Neutrophil (primary cell): ENCODE results near the gene WDR26.

Experiments
- H3K27ac ChIP-seq: fragments of 200-600 bp; sonication (generic); 2 replicates; pipeline ENCODE4 v1.5.1; 2016; ENCODE audit warnings: mild to moderate bottlenecking, moderate library complexity
- H3K27me3 ChIP-seq: fragments of 200-600 bp; sonication (generic); 2 replicates; pipeline ENCODE4 v1.6.0; 2016; ENCODE audit warnings: mild to moderate bottlenecking
- H3K36me3 ChIP-seq: fragments of 200-600 bp; sonication (generic); 2 replicates; pipeline ENCODE4 v1.5.1; 2017
- H3K4me1 ChIP-seq, 2 experiments: fragments of 200-600 bp in 1 of 2; sonication (generic) in 1 of 2; 1 replicate in 1 of 2; 2 replicates in 1 of 2; pipeline versions ENCODE4 v1.5.1 to v1.6.1; 2013 to 2016; ENCODE audit warnings: low read depth in 1 of 2, low read length in 1 of 2, mild to moderate bottlenecking in 1 of 2, moderate library complexity in 1 of 2; ENCODE audit not compliant: control insufficient read depth in 1 of 2, insufficient read depth in 1 of 2
- H3K4me3 ChIP-seq, 2 experiments: fragments of 200-600 bp in 1 of 2; sonication (generic) in 1 of 2; 1 replicate in 1 of 2; 2 replicates in 1 of 2; pipeline ENCODE4 v1.5.1; 2013 to 2016; ENCODE audit warnings: low read depth in 1 of 2, low read length in 1 of 2, mild to moderate bottlenecking in 1 of 2, moderate library complexity in 1 of 2
- H3K9me3 ChIP-seq: fragments of 200-600 bp; sonication (generic); 2 replicates; pipeline ENCODE4 v1.5.1; 2016
- CTCF ChIP-seq: fragments of 200-600 bp; sonication (generic); IDR thresholded peaks from 2 replicates; pipeline ENCODE4 v1.5.1; 2016; ENCODE audit warnings: antibody characterized with exemption

The WDR26 gene

GRCh38 chr1:224466154-224466553, 31.6 kb upstream of the WDR26 start:
- Histone ChIP-seq H3K4me3 (no peak overlapping the region), H3K27ac (no peak overlapping the region), H3K27me3 (no peaks in the 10 kb centered on the region), H3K4me1 (no peaks in the 10 kb centered on the region), H3K36me3 (no peaks in the 10 kb centered on the region), H3K9me3 (no peaks in the 10 kb centered on the region)
- no peak for TF ChIP-seq CTCF

DNA sequence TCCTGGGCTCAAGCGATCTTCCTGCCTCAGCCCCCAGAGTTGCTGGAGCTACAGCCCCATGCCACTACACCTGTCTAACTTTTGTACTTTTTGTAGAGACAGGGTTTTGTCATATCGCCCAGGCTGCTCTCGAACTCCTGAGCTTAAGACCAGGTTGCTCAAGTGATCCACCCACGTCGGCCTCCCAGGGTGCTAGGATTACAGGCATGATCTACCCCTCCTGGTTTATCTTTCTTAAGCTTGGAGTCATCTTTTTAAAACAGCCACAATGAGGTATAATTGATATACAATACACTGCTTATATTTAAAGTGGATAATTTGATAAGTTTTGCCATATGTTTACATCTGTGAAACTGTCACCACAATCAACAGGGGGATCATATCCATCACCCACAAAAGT, 25.4 kb upstream of the WDR26 start:
- no peak for TF ChIP-seq CTCF
- Histone ChIP-seq H3K4me3 (no peak overlapping the region), H3K9me3 (no peaks in the 10 kb centered on the region), H3K4me1 (peaks cover 10 to 11% of the 10 kb centered on the region in 2 experiments), H3K27me3 (no peaks in the 10 kb centered on the region), H3K36me3 (no peaks in the 10 kb centered on the region), H3K27ac (no peak overlapping the region)

- Histone ChIP-seq H3K4me3 (no peak overlapping the region), H3K4me1 (peaks cover 10 to 11% of the 10 kb centered on the region in 2 experiments), H3K9me3 (no peaks in the 10 kb centered on the region), H3K27ac (no peak overlapping the region), H3K36me3 (no peaks in the 10 kb centered on the region), H3K27me3 (no peaks in the 10 kb centered on the region)
- TF ChIP-seq CTCF, result no peak
Measured at GRCh38 chr1:224458996-224459395, 24.4 kb upstream of the WDR26 start.

DNA sequence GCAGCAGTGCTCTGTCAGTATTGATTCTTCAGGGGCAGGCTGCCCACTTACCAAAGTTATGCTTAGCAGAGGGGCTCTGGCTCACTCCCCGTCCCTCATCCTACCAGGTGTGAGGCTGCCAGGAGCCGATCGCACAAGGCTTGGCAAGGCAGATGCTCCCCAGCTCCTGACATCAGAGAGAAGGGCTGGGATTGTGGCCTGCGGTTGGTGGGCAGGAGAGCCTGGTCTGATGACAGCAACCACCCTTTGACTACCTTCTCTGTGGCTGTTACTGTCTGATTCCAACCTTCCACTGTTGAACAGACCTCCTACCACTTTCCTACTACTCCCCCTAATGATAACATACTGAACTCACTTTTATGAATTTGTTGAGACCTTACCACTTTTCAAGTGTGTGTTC, 23.7 kb upstream of the WDR26 start:
- H3K4me3 ChIP-seq, result no peak overlapping the region
- H3K27ac ChIP-seq, result no peak overlapping the region
- TF ChIP-seq CTCF, result no peak
- no peaks in the 10 kb centered on the region for H3K27me3 ChIP-seq
- no peaks in the 10 kb centered on the region for H3K9me3 ChIP-seq
- H3K4me1 ChIP-seq, result peaks cover 10 to 11% of the 10 kb centered on the region in 2 experiments
- H3K36me3 ChIP-seq, result no peaks in the 10 kb centered on the region

GRCh38 chr1:224457782-224458144, 23.2 kb upstream of the WDR26 start:
- H3K27me3 ChIP-seq, result no peaks in the 10 kb centered on the region
- no peak overlapping the region for H3K27ac ChIP-seq
- no peak for TF ChIP-seq CTCF

GRCh38 chr1:224456637-224456953, 22.0 kb upstream of the WDR26 start:
- peak overlapping the region; percentile 73 for H3K27ac ChIP-seq
- no peaks in the 10 kb centered on the region for H3K27me3 ChIP-seq
- no peak for TF ChIP-seq CTCF
- no peak overlapping the region for H3K4me3 ChIP-seq
- H3K36me3 ChIP-seq, result no peaks in the 10 kb centered on the region
- H3K9me3 ChIP-seq, result no peaks in the 10 kb centered on the region
- H3K4me1 ChIP-seq, result peaks cover 10 to 11% of the 10 kb centered on the region in 2 experiments

More at GRCh38 chr1:224457782-224458144, 23.2 kb upstream of the WDR26 start:
- H3K9me3 ChIP-seq, result no peaks in the 10 kb centered on the region
- H3K36me3 ChIP-seq, result no peaks in the 10 kb centered on the region
- no peak overlapping the region for H3K4me3 ChIP-seq
- H3K4me1 ChIP-seq, result peaks cover 10 to 11% of the 10 kb centered on the region in 2 experiments
